Measurements from ENCODE around the gene ST14. TPM values are rescaled to one million over a fixed set of nuclear protein-coding genes. Genes with fewer than 3 reads are reported as not detected.

Gene ST14
- total RNA-seq, 4 donors from 2014 or later: 109 to 225 (median 141) TPM

DNA sequence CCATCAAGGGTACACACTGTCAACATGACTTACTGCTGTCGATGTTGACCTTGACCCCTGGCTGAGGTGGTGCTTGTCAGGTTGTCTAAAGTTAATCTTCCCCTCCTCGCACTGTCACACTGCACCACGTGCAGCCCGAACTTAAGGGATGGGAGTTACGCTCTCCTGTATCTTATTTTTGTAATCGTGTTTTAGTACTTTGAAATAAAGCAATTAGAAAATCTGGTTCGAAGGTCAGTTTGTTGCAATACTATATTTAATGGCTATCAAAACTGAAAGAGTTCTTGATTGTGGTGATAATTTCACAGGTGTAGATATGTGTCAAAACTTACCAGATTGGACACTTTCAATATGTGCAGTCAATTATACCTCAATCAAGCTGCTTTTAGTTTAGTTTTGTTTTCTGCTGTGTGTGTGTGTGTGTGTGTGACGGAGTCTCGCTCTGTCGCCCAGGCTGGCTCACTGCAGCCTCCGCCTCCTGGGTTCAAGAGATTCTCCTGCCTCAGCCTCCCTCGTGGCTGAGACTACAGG lies 10.7 kb upstream of the ST14 start:
- peaks cover 0 to 22% (median 5%) of the 10 kb centered on the region in 3 donors for H3K36me3 ChIP-seq
- H3K9me3 ChIP-seq: no peaks in the 10 kb centered on the region
- no peak for DNase-seq
- H3K27ac ChIP-seq: no peak overlapping the region
- H3K27me3 ChIP-seq: no peaks in the 10 kb centered on the region
- peaks cover 9 to 36% (median 15%) of the 10 kb centered on the region in 3 donors for H3K4me1 ChIP-seq
- TF ChIP-seq, protein P1, sequence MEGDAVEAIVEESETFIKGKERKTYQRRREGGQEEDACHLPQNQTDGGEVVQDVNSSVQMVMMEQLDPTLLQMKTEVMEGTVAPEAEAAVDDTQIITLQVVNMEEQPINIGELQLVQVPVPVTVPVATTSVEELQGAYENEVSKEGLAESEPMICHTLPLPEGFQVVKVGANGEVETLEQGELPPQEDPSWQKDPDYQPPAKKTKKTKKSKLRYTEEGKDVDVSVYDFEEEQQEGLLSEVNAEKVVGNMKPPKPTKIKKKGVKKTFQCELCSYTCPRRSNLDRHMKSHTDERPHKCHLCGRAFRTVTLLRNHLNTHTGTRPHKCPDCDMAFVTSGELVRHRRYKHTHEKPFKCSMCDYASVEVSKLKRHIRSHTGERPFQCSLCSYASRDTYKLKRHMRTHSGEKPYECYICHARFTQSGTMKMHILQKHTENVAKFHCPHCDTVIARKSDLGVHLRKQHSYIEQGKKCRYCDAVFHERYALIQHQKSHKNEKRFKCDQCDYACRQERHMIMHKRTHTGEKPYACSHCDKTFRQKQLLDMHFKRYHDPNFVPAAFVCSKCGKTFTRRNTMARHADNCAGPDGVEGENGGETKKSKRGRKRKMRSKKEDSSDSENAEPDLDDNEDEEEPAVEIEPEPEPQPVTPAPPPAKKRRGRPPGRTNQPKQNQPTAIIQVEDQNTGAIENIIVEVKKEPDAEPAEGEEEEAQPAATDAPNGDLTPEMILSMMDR (IDR thresholded peaks at IDR 0.05): no peak
- TF ChIP-seq POLR2A (IDR thresholded peaks at IDR 0.05): no peak
- H3K4me3 ChIP-seq: no peak overlapping the region
- 89 to 93% methylated on average over 11 to 12 of the region's 12 CpGs for WGBS, 2 donors
- intact Hi-C loops (cut with DNase I): no loop called here

DNA sequence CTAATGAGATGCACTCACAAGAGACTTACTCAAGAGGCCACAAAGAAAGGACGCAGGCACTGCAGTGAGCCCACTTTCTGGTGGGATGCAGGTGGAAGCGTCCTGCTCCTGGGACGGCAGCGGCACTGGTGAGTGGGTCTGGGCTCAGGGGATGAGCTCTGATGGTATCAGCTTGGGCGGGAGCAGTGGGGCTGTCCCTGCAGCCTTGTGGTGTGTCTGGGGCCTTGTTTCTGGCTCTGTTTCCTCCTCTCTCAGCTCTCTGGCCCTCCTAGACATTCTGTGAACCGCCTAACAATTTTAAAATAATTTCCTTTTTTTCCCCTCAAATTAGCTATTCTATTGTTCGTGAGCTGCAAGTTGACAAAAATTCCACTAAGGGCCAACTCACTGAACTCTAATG lies 8.8 kb upstream of the ST14 start:
- Histone ChIP-seq H3K9me3 (no peaks in the 10 kb centered on the region), H3K36me3 (peaks cover 0 to 5% (median 0%) of the 10 kb centered on the region in 3 donors), H3K27me3 (no peaks in the 10 kb centered on the region), H3K4me1 (peaks cover 5 to 24% (median 11%) of the 10 kb centered on the region in 3 donors), H3K4me3 (no peak overlapping the region), H3K27ac (no peak overlapping the region)
- TF ChIP-seq, protein P1 (IDR thresholded peaks at IDR 0.05): no peak
- no peak for TF ChIP-seq POLR2A (IDR thresholded peaks at IDR 0.05)
- intact Hi-C loops (cut with DNase I): no loop called here
- DNase-seq: no peak
- 87 to 89% methylated on average over 6 to 7 of the region's 7 CpGs for WGBS, 2 donors

DNA sequence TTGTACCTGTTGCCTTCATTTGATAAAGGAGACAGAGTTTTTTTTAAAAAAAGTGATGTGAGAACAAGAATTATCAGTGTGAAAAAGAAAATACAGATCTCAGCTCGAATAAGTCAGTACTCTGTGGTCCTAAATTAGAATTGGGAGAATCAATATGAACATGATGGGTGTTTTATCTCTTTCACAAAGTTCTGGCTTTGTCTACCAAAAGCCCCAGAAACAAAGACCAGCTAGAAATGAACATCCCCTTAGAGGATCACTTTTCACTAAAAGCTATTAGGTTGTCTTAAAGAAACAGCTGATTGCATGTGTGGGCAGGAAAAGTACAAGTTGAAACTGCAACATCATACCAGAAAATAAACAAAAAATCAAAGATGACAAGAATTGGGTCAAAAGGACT lies 8.4 kb upstream of the ST14 start:
- DNase-seq: no peak
- H3K27ac ChIP-seq: no peak overlapping the region
- no peaks in the 10 kb centered on the region for H3K27me3 ChIP-seq
- WGBS, 2 donors: 53 to 82% methylated on average over 1 of the region's 1 CpG
- no peaks in the 10 kb centered on the region for H3K9me3 ChIP-seq
- TF ChIP-seq, protein P1 (IDR thresholded peaks at IDR 0.05): no peak
- TF ChIP-seq POLR2A (IDR thresholded peaks at IDR 0.05): no peak
- no peak overlapping the region for H3K4me3 ChIP-seq
- intact Hi-C loops (cut with DNase I): no loop called here
- peaks cover 0 to 5% (median 0%) of the 10 kb centered on the region in 3 donors for H3K36me3 ChIP-seq
- H3K4me1 ChIP-seq: peaks cover 2 to 24% (median 9%) of the 10 kb centered on the region in 3 donors

DNA sequence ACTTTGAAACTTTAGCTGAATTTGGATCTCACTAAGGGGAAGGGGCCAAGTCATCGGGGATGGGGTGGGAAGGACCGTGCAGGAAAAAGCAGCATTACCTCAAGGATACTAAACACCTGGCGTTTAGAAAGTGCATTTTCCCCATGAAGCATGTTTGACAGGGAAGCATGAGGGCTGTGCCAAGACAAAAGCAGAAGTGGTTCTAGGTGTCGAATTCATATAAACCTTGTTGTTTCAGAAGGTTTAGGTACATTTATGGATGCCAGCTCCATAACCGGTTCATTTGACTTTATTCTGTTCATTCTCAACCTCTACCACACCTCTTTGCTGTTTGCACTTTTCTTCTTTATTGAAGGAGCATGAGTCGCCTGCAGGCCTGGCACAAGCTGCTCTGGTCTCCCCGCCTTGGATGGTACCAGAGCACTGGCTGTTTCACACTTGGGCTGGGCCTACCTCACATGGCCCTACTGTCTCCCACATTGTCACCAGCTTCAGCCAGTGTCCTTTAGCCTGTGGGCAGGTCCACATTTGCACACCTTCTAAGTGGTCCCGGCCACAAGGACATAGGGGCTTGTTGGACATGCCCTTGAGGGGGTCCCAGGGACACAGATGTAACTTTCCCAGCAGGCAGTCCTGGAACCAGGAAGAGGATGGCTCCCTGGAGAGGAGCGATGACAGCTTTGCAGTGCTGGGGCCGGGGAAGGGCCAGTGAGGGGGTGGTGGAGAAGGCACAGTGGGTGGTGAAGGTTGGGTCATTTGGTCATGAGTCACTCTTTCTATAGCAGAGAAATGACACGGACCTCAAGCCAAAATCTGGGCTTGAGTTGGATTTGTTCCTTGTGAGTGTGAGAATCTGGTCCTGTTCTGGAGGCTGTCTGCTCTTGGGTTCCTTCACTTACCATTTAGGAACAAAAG lies 3.2 kb upstream of the ST14 start:
- H3K27ac ChIP-seq: peak overlapping the region in 3 of 4 donors; percentile 55 to 80 (median 79)
- H3K9me3 ChIP-seq: no peaks in the 10 kb centered on the region
- peaks cover 0 to 27% (median 0%) of the 10 kb centered on the region in 4 donors for H3K27me3 ChIP-seq
- H3K4me1 ChIP-seq: peaks cover 11 to 52% (median 16%) of the 10 kb centered on the region in 3 donors
- no peak overlapping the region for H3K4me3 ChIP-seq
- 34 to 47% methylated on average over 10 of the region's 11 CpGs for WGBS, 2 donors
- no peaks in the 10 kb centered on the region for H3K36me3 ChIP-seq
- TF ChIP-seq POLR2A (IDR thresholded peaks at IDR 0.05): no peak
- TF ChIP-seq, protein P1 (IDR thresholded peaks at IDR 0.05): peak in 2 of 6 experiments; percentile 5 to 17
- no peak for DNase-seq
- intact Hi-C loops (cut with DNase I): no loop called here

DNA sequence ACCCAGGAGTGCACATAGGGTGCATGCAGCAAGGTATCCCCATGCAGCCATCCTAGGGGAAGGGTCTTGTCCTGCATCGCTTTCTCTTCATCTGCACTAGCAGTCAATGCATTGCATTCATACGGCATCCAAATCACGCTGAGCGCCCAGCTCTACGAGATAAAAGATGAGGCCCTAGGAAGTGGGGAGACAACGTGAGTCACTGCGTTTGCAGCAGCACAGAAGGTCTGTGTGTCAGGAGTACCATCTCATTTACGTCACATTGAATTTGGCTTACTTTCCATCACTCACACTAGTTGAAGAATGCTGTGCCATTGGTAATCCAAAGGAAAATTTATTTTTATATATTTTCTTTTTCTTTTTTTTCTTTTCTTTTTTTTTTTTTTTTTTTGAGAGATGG lies 2.5 kb upstream of the ST14 start:
- H3K36me3 ChIP-seq: no peaks in the 10 kb centered on the region
- intact Hi-C loops (cut with DNase I): no loop called here
- no peak for DNase-seq
- 91 to 92% methylated on average over 8 of the region's 8 CpGs for WGBS, 2 donors
- no peak overlapping the region for H3K4me3 ChIP-seq
- H3K4me1 ChIP-seq: peaks cover 17 to 60% (median 22%) of the 10 kb centered on the region in 3 donors
- peaks cover 0 to 33% (median 0%) of the 10 kb centered on the region in 4 donors for H3K27me3 ChIP-seq
- H3K27ac ChIP-seq: peak overlapping the region in 3 of 4 donors; percentile 55 to 80 (median 79)
- no peaks in the 10 kb centered on the region for H3K9me3 ChIP-seq
- TF ChIP-seq, protein P1 (IDR thresholded peaks at IDR 0.05): no peak
- TF ChIP-seq POLR2A (IDR thresholded peaks at IDR 0.05): no peak

All from esophagus squamous epithelium (tissue), 5 donors.